Tibial artery (tissue), 4 donors: Measurements from ENCODE around the gene LRIG1.

Experiments
- DNase-seq, 2 donors: peaks; one replicate each; pipeline ENCODE4 v3.0.0-alpha.2; 2019
- H3K27ac ChIP-seq, 2 donors: fragments of 200-600 bp; sonication (generic) in 1 of 2; 1 replicate in 1 of 2; 2 replicates in 1 of 2; pipeline ENCODE4 v1.5.1; 2018 to 2019; ENCODE audit warnings: mild to moderate bottlenecking in 1 of 2
- H3K27me3 ChIP-seq, 2 donors: fragments of 200-600 bp; sonication (generic) in 1 of 2; one replicate each; pipeline versions ENCODE4 v1.5.1 to v1.6.0; 2016 to 2019
- H3K36me3 ChIP-seq, 3 donors: fragments of 200-600 bp; sonication (generic) in 2 of 3; one replicate each; pipeline ENCODE4 v1.5.1; 2016 to 2019; ENCODE audit warnings: mild to moderate bottlenecking in 2 of 3
- H3K4me1 ChIP-seq, 4 donors: fragments of 200-600 bp; sonication (generic) in 2 of 4; 1 replicate in 3 of 4; 2 replicates in 1 of 4; pipeline ENCODE4 v1.5.1; 2016 to 2019
- H3K4me3 ChIP-seq, 2 donors: fragments of 200-600 bp; sonication (generic) in 1 of 2; 1 replicate in 1 of 2; 2 replicates in 1 of 2; pipeline ENCODE4 v1.5.1; 2018 to 2019; ENCODE audit warnings: mild to moderate bottlenecking in 2 of 2
- H3K9me3 ChIP-seq, 3 donors: fragments of 200-600 bp; sonication (generic) in 1 of 3; one replicate each; pipeline ENCODE4 v1.5.1; 2016 to 2019
- intact Hi-C: fragments of 100-400 bp; cut with DNase I; formaldehyde crosslinking; loops from one replicate; pipeline ENCODE4 v1.15.0; 2023; ENCODE audit warnings: low total_unique reads
- TF ChIP-seq, protein P1 (sequence below), 2 experiments: fragments of 200-600 bp in 1 of 2; fragments of 450-650 bp in 1 of 2; IDR thresholded peaks; one replicate each; pipeline ENCODE4 v1.5.1; 2017 to 2019; ENCODE audit warnings: antibody characterized with exemption in 2 of 2, mild to moderate bottlenecking in 1 of 2, moderate library complexity in 1 of 2

LRIG1 gene

DNA sequence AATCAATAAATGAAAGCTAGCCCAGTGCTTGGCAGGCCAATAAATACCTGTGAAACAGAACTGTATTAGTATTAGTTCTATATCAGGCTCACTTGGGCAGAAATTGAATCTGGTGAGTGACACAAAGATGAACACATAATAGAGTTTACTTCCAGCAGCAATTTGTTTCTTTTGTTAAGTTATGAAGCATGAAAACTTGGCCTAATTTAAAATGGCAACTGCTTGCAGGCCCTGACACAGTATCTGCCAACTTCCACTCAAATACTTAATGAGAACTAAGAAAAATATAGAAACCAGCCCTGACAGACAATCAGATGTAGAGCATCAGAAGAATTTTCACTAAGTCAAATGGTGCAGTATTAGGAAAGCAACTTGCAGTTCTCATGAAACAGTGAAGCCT lies 37.6 kb upstream of the LRIG1 start:
- Histone ChIP-seq H3K4me1 (no peaks in the 10 kb centered on the region), H3K36me3 (no peaks in the 10 kb centered on the region), H3K27ac (no peak overlapping the region), H3K27me3 (no peaks in the 10 kb centered on the region), H3K4me3 (no peak overlapping the region), H3K9me3 (no peaks in the 10 kb centered on the region)
- intact Hi-C loops, result loop anchor here (5.0 kb wide), 1 partner anchor 989 kb away; no protein-coding TSS in a partner anchor
- TF ChIP-seq, protein P1, sequence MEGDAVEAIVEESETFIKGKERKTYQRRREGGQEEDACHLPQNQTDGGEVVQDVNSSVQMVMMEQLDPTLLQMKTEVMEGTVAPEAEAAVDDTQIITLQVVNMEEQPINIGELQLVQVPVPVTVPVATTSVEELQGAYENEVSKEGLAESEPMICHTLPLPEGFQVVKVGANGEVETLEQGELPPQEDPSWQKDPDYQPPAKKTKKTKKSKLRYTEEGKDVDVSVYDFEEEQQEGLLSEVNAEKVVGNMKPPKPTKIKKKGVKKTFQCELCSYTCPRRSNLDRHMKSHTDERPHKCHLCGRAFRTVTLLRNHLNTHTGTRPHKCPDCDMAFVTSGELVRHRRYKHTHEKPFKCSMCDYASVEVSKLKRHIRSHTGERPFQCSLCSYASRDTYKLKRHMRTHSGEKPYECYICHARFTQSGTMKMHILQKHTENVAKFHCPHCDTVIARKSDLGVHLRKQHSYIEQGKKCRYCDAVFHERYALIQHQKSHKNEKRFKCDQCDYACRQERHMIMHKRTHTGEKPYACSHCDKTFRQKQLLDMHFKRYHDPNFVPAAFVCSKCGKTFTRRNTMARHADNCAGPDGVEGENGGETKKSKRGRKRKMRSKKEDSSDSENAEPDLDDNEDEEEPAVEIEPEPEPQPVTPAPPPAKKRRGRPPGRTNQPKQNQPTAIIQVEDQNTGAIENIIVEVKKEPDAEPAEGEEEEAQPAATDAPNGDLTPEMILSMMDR (IDR thresholded peaks at IDR 0.05), result no peak
- DNase-seq, result no peak

DNA sequence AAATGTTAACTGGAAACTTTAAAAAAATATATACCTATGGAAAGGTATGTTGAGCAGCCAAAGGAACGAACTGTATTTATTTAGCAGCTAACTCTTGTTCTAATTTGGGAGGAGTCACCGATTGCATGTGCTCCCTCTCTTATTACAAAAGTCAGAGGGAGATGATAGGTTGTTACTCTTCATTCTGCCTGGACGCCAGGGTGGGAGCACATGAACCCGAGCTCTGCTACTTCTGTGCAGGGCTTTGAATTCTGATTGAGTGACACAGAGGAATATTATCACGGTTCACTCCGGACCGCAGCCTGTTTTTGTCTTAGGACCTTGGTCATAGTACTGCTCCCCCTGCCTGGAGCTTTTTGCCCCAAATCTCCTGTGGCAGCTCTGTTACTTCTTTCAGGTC lies 36.9 kb upstream of the LRIG1 start:
- Histone ChIP-seq H3K27me3 (no peaks in the 10 kb centered on the region), H3K4me1 (no peaks in the 10 kb centered on the region), H3K4me3 (no peak overlapping the region), H3K9me3 (no peaks in the 10 kb centered on the region), H3K27ac (no peak overlapping the region), H3K36me3 (no peaks in the 10 kb centered on the region)
- intact Hi-C loops, result loop anchor here (5.0 kb wide), 1 partner anchor 990 kb away; no protein-coding TSS in a partner anchor
- DNase-seq, result no peak
- TF ChIP-seq, protein P1 (IDR thresholded peaks at IDR 0.05), result no peak

DNA sequence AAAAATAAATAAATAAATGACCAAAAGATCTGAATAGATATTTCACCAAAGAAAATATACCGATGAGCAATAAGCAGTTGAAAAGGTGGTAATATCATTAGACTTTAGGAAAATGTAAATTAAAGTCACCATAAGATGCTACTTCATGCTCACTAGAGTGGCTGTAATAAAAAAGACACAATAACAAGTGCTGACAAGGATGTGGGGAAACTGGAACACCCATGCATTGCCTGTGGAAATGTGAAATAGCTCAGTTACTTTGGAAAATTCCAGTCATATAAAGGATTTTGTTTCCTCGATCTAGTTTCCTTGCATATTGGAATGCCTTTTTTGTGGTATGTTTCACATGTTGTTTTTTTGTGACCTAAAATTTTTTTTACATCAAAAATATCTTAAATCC lies 36.0 kb upstream of the LRIG1 start:
- H3K4me3 ChIP-seq, result no peak overlapping the region
- H3K27ac ChIP-seq, result no peak overlapping the region
- H3K27me3 ChIP-seq, result no peaks in the 10 kb centered on the region
- no peaks in the 10 kb centered on the region for H3K9me3 ChIP-seq
- H3K4me1 ChIP-seq, result no peaks in the 10 kb centered on the region
- H3K36me3 ChIP-seq, result no peaks in the 10 kb centered on the region
- no peak for DNase-seq
- intact Hi-C loops, result loop anchor here (5.0 kb wide), 1 partner anchor 991 kb away; no protein-coding TSS in a partner anchor
- TF ChIP-seq, protein P1 (IDR thresholded peaks at IDR 0.05), result no peak

DNA sequence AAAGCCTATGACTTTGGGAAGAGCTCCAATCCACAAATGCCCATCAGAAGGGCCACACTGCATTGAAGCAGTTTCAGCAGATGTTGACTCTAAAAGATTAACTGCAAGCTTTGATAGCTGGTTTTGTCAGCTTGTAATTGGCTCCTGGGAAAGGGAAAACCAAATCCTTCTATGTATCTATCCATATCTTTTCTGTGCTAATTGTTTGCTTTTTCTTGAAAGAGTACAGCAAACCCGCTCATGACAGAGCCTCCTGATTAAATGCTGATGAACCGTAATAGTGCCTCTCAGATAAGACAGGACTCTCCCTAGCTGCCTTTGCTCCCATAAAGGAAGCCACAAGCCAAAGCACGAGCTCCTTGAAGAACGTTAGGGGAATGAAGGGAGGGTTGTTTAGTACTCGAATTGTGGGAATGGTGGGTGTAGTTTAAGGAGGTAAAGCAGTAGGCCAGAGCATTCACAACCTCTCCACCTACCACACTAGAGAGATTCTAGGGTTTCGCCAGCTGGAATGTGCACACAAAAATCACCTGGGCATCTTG lies 33.6 kb upstream of the LRIG1 start:
- Histone ChIP-seq H3K36me3 (no peaks in the 10 kb centered on the region), H3K4me1 (no peaks in the 10 kb centered on the region), H3K27ac (no peak overlapping the region), H3K4me3 (no peak overlapping the region), H3K9me3 (no peaks in the 10 kb centered on the region), H3K27me3 (no peaks in the 10 kb centered on the region)
- no peak for DNase-seq
- TF ChIP-seq, protein P1 (IDR thresholded peaks at IDR 0.05), result no peak
- intact Hi-C loops, result no loop called here

DNA sequence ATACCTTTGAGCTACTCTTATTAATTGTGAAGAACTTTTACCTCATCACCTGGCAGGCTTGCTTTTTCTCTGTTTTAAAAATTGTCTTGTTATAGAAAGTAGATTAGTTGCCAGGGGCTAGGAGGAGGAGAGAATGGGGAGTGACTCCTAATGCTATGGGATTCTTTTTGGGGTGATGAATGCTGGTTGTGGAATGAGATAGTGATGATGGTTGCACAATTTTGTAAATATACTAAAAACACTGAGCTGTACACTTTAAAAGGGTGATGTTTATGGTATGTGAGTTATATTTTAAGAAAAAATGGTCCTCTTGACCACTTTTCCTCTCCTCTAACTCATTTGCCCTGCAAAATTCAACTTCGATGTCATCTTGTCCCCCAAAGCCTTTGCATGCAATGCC lies 31.8 kb upstream of the LRIG1 start:
- Histone ChIP-seq H3K4me3 (no peak overlapping the region), H3K36me3 (no peaks in the 10 kb centered on the region), H3K27ac (no peak overlapping the region), H3K9me3 (no peaks in the 10 kb centered on the region), H3K4me1 (no peaks in the 10 kb centered on the region), H3K27me3 (no peaks in the 10 kb centered on the region)
- DNase-seq, result no peak
- TF ChIP-seq, protein P1 (IDR thresholded peaks at IDR 0.05), result no peak
- intact Hi-C loops, result no loop called here

DNA sequence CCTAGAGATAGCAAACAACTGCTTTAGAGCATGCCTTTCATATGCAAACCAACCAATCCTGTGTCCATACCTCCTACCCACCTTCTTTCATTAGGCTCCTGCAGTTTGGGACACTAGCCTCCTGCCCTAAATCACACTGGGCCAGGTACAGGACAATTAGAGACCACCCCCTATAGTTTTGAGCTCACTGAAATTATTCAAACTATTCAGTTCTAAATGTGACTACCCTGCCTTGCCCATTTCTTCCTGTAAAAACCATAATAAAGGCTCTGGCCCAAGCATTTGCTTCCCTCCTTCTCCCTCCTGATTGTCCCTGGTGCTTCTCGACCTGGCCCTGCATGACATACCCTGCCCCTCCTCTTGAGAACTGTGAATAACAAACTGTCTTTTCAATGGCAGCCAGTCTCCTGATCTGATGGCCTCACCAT lies 31.4 kb upstream of the LRIG1 start:
- H3K4me3 ChIP-seq, result no peak overlapping the region
- no peaks in the 10 kb centered on the region for H3K9me3 ChIP-seq
- no peak for DNase-seq
- H3K4me1 ChIP-seq, result no peaks in the 10 kb centered on the region
- no peaks in the 10 kb centered on the region for H3K36me3 ChIP-seq
- TF ChIP-seq, protein P1 (IDR thresholded peaks at IDR 0.05), result no peak
- no peak overlapping the region for H3K27ac ChIP-seq
- intact Hi-C loops, result no loop called here
- no peaks in the 10 kb centered on the region for H3K27me3 ChIP-seq
